HG02588 (cell line): ENCODE data around the gene IGF2R.
"Not testable (repeated sequence)": the region's sequence is repeated elsewhere in the genome, so short reads cannot be mapped to it uniquely, and the experiment has no call there.

Experiments used
- ATAC-seq: cut with Tn5 transposase; IDR thresholded peaks from one replicate; pipeline ENCODE4 v1.9.1; 2021; ENCODE audit warnings: mild to moderate bottlenecking, moderate library complexity; ENCODE audit not compliant: unreplicated experiment

The IGF2R gene

GRCh38 chr6:160114536-160114935, 145.7 kb downstream of the IGF2R start:
- ATAC-seq: not testable (repeated sequence)

- no peak for ATAC-seq
Observed at GRCh38 chr6:160115421-160115820, 146.5 kb downstream of the IGF2R start.

GRCh38 chr6:160116411-160116810, 147.5 kb downstream of the IGF2R start:
- no peak for ATAC-seq

DNA sequence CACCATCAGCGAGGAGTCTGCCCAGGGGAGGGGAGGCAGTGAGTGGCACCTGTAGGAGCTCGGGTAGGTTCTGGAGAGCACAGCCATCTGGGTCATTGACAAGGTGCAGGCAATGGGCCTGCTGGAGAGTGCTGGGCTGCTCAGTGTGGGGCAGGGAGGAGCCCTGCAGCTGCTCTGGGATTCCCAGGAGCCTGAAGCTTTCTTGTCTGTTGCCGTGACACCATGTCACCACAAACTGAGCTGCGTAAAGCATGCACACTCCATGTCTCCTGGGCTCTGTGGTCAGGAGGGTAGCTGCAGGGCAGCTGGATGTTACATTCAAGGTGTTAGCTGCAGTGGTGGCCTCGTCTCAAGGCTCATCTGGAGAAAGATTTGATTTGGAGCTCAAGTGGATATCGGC, 148.3 kb downstream of the IGF2R start:
- ATAC-seq: no peak

DNA sequence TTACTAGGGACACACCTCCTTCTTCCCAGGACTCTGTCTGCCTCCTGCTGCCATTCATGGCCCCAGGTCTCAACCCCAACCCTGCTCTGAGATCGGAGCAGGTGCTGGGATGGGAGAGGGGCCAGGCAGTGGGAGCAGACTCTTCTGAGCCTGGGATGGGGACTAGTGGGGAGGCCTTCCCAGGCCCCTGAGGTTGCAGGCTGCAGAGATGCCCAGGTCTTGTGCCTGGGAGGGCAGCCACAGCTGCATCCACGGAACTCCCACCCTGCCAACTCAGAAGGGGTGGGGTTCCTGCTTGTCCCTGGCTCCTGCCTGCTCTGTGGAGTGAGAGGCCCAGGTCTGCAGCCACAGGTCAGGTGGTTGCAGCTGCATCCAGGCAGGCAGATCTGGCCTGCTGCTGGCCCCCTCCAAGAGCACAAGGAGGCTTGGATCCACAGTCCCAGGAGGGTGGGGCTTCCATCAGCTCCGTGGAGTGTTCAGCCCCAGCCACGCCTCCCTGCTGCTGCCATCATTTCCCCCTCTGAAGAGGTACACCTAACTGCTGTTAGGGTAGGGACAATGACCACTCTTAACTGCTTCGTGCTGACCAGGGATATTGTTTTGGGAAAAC, 149.8 kb downstream of the IGF2R start:
- ATAC-seq: no peak

DNA sequence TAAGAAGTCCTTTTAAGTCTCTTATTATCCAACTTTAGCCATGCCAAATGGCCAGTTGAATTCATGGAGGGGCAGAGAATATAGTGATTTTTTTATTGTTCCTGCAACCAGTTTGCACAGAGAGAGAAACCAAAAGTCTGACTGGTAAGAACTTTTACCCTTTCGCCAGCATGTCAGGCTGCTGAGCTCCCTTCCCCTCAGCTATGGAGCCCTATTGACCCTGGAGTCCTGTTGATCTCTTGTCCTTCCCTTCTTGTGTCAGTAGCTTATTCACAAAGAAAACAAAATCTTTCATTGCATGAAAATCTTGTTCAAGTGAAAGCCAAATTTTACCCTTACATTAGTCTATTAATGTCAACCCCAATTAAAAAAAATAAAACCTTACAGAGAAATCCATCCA, 151.2 kb downstream of the IGF2R start:
- ATAC-seq: no peak

DNA sequence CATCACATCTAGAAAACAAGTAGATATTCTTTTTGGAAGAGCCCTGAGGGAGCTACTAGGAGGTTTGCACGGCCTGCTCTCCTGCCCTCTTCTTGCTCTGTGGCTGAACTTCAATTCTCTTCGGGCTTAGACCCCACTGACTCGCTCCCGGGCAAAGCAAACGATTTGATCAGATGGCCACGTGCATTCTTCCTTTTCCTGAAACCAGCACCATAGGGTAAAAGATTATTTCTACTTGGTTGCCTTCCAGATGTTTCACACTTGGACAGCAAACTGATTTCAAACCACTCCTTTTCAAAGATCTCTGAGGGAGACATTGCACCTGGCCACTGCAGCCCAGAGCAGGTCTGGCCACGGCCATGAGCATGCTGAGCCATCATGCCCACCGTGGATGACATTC, 152.7 kb downstream of the IGF2R start, which contains the start of gene SLC22A1:
Gene SLC22A1 (plus strand): TSS at position 258 of the 400 bp plus-strand sequence. CDS start 121 bp downstream, at position 379.
- no peak for ATAC-seq

- ATAC-seq: no peak
Observed at GRCh38 chr6:160121981-160122380, 153.1 kb downstream of the IGF2R start.

DNA sequence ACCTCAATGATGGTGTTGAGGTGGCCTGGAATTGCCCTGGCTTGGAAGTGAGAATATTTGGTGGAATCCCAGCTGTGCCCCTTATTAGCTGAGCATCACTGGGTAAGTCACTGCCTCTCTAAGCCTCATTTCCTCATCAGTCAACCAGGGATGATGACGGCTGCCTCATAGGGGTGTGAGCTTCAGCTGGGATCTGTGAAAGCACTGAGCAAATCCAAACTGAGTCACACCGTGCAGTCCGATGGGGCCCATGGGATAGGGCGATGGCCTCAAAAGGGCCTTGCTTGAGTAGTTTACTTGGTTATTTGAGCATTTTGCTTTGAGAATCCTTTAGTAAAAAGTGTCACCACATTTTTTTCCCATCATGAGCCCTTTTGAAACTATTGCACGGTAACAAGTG, 153.9 kb downstream of the IGF2R start:
- no peak for ATAC-seq

- no peak for ATAC-seq
Observed at GRCh38 chr6:160124007-160124406, 155.1 kb downstream of the IGF2R start.

- no peak for ATAC-seq
Observed at GRCh38 chr6:160124605-160125004, 155.7 kb downstream of the IGF2R start.

DNA sequence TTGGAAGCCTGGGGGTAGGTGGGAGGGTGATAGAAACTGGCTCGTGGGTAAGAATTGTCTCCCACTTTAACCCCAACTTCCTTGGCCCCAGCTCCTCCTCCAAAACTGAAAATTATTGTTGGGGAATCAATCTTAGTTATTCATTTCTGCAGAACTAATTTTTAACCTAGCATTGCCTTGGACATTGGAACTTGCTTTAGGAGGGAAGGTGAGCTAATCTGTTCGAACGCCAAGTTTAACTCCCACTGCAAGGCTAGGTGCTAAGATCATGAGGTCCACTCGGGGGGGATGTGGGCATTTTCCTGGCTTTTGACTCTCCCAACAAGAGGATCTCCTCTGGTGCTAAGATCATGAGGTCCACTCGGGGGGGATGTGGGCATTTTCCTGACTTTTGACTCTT, 156.2 kb downstream of the IGF2R start:
- not testable (repeated sequence) for ATAC-seq

DNA sequence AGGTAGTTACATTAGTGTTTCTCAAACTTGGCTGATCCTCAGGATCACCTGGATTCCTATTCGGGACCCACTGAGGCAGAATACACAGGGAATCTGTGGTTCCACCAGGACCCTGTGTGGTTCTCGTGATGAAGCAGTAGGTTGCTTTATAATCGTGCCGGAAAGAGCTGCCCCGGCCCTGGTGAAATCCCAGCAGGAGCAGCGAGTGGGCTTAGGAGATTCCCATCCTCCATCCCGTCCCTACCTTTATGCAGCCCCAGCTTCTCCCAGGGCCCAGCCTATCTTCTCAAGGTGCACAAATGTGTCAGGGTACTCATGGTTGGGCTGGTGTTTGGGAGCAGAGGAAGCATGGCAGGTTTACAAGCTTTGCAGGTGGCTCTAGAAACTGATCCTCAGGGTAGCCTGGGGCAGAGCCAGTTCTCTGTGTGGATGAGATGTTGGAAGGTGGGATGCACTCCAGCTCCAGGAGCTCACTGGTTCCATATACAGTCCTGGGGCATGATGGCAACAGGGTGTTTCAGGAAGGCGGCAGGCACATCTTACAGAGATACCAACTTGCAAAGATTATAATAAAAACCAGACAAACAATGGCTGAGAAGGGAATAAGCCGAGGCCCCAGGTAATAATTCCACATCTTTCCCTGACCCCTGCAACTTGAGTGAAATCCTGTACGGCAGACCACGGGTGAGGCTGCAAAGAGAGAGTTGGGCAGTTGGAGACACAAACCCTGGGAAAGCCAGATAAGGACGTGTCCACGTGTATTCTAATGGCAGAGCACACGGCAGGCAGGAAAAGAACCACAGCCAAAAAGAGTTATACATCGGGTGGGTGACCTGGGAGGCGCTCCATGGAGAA, 158.6 kb downstream of the IGF2R start:
- no peak for ATAC-seq

DNA sequence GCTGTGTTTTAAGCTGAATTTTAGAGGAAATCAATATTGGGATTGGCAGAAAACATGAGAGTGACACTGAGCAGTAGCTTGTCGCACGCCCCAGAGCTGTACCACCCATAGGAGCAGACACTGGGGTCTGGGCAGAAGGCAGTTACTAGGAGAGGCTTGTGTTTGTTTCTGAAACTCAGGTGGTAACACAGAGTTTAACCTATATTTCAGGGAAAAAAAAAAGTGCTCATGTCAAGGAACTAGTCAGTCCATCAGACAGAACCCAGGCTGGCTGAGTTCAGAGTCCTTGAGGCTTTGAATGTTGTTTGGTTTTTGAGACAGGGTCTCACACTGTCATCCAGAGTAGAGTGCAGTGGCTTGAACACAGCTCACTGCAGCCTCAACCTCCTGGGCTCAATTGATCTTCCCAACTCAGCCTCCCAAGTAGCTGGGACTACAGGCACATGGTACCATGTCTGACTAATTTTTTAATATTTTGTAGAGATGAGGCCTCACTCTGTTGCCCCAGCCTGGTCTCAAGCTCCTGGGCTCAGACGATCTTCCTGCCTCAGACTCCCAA, 159.3 kb downstream of the IGF2R start:
- ATAC-seq: no peak

GRCh38 chr6:160128879-160129516, 160.1 kb downstream of the IGF2R start:
- ATAC-seq: no peak

- ATAC-seq: no peak
Observed at GRCh38 chr6:160129881-160130615, 161.2 kb downstream of the IGF2R start.

GRCh38 chr6:160130729-160131484, 162.0 kb downstream of the IGF2R start:
- ATAC-seq: no peak

- no peak for ATAC-seq
Observed at GRCh38 chr6:160131636-160132296, 162.9 kb downstream of the IGF2R start.

GRCh38 chr6:160132297-160132637, 163.4 kb downstream of the IGF2R start:
- no peak for ATAC-seq
